ENCODE data around the gene HOXD12.

The HOXD12 gene

DNA sequence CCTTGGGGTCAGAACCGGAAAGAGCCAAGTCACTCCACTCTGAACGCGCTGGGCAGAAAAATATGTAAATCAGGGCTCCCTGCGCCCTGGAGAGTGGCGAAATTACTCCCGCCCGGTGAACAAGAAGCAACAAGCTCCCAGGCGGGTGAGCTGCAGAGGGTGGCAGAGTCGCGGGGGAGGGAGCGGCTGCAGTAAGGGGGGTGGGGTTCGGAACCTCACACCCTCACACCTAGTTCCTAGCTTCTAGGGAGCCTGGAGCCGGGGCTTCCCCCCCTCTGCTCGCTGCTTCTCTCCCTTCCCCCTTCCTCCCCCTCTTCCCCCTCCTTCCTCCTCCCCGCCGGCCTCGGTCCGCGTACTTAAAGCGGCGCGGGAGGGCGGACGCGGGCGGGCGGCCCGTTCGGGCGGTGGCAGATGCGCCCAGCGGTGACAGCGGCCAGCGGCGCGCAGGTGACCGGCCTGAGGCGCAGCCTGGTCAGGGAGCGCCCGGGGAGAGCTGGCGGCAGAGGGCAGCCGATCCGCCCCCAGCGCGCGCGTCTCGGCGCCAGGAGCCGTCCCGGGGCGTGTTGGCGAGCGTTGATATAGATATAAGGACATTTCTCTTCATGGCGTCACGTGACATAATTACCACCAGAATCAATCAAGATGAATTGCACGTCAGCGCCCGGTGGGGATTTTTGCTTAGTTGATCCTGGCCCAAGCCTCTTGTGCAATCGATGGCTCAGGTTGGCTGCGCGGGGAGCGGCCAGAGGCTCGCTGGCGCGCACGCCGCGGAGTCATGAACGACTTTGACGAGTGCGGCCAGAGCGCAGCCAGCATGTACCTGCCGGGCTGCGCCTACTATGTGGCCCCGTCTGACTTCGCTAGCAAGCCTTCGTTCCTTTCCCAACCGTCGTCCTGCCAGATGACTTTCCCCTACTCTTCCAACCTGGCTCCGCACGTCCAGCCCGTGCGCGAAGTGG lies 7.3 kb downstream of the HOXD12 start, which contains the start of gene HOXD11:
HOXD11 (plus strand) TSS at position 700 of the 959 bp plus-strand sequence; CDS start at position 776, 76 bp downstream.
- no peak for DNase-seq (ENCODE audit: low read depth)

DNA sequence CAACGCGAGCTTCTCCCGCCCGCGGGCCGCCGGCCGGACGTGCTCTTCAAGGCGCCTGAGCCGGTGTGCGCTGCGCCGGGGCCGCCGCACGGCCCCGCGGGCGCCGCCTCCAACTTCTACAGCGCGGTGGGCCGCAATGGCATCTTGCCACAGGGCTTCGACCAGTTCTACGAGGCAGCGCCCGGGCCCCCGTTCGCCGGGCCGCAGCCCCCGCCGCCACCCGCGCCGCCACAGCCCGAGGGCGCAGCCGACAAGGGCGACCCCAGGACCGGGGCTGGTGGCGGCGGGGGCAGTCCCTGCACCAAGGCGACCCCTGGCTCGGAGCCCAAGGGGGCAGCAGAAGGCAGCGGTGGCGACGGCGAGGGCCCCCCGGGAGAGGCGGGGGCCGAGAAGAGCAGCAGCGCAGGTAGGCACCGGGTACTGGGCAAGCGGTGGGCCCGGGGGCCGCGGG lies 8.2 kb downstream of the HOXD12 start:
- DNase-seq (ENCODE audit: low read depth) = no peak

DNA sequence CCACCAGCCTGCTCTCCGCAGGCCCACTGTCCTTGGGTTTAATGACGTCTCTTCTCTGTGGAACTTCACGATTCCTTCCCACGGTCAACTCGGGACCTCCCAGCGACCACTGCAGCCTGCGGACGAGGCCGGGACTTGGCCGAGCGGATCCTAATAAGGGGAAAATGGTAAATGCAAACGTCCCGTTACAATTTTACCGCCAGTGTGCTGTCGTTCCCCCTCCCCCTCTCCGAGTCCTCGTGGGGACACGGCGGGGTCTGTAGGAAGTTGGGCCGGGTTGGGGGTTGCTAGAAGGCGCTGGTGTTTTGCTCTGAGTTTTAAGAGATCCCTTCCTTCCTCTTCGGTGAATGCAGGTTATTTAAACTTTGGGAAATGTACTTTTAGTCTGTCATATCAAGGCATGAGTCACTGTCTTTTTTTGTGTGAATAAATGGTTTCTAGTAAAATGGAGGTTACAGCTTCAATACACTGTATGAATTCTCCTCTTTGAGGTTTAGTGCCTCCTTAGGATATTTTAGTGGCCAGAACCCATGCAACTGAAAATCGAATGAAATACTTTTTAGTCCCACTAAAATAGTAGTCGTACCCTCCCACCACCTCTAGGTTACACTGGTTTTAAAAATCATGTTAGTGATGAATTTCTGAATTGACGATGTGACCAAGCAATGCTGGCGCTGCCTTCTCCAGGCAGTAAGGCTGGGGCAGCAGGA lies 9.8 kb downstream of the HOXD12 start:
- DNase-seq (ENCODE audit: low read depth) = no peak

DNA sequence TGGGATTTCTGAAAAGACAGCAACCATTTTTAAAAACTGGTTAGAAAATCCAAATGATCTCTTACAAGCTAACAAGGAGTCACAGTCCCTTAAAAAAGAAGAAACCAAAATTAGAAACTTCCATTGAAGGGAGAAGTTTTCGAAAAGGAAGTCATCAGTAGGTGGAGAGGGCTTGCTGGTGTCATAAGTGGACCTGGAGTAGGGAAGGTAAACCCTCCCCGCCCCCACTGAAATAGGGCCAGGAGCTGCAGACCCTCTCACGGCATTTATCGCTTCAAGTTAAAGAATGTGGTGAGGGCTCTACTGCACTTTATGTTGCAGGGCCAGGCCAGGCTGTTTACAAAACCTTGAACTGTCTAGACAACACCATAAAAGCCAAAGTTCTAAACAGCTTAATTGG lies 10.4 kb downstream of the HOXD12 start:
- no peak for DNase-seq (ENCODE audit: low read depth)

DNA sequence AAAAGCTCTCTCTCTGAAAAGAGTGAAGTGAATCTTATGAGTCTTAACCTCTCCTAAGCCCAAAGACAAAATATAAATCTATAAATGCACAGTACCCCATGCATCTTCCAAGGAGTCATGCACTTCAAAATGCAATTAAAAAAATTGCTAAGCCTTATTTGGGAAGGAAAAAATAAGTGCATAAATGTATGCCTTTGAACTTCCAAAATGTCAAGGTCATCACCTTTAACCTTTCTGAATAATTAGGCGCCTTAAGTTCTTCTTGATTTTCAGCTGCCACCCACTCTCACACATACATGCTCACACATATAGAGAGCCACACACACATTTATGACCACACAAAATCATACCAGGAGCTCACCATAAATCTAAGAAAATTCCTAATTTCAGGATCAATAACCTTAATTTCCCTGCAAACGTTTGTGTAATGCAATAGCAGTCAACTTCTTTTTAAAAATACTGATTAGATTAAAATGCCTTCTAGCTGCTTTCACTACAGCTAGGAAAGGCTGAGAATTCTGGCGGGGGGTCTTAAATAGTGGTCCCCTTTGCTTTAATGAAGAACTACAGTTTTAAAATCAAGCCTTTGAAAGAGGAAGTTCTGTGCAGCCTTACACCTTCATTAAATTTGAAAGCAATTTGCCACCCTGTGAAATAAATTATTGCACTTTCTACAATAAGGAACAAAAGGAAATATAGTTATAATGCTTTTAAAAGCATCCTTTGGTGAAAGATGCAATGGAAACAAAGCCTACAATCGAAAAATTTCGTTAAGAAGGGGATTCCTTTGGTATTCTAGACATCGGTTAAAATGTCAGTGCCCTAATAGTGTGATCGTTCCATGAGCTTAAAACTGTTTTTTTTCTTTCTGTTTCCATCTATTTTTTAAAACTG lies 11.1 kb downstream of the HOXD12 start:
- no peak for DNase-seq (ENCODE audit: low read depth)

DNA sequence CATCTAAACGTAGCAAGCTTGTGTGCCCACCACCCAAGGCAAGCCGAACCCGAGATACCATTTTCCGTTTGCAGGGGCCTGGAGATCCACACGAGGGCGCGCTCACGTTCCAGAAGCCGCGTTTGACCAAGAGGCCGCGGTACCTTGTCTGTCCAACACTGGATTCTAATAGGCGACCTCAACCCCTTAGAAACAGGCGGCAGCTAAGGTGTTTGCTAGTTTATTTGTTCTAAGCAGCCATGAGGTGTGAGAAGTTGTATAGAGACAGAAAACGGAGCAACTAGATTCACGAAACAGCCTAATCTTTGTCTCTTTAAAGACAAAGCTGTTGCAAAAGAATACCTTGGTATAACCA lies 11.7 kb downstream of the HOXD12 start:
- no peak for DNase-seq (ENCODE audit: low read depth)

DNA sequence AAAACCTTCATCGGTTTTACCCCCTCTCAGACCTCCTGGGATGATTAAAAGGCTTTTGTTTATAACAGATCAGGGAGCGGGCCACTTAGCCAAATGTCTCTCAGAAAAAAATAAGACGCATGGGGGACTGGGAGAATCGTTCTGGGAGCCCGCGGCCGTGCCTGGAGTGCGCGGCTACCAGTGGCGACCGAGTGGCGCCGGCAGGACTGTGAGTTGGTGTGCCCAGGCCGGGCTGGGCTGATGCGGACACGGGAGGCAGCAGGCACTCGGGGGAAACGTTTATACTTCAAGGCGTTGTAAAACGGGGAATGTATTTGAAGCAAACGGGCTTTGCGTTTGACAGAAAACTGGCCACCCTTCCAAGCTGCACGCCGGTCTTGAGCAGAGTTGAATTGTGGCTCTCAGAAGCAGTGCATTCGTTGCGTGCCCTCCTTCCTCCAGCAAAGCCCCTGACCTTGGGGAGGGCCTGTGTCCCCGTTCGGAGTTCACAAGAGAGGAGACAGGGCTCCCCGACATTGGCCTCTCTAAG lies 12.3 kb downstream of the HOXD12 start:
- no peak for DNase-seq (ENCODE audit: low read depth)

DNA sequence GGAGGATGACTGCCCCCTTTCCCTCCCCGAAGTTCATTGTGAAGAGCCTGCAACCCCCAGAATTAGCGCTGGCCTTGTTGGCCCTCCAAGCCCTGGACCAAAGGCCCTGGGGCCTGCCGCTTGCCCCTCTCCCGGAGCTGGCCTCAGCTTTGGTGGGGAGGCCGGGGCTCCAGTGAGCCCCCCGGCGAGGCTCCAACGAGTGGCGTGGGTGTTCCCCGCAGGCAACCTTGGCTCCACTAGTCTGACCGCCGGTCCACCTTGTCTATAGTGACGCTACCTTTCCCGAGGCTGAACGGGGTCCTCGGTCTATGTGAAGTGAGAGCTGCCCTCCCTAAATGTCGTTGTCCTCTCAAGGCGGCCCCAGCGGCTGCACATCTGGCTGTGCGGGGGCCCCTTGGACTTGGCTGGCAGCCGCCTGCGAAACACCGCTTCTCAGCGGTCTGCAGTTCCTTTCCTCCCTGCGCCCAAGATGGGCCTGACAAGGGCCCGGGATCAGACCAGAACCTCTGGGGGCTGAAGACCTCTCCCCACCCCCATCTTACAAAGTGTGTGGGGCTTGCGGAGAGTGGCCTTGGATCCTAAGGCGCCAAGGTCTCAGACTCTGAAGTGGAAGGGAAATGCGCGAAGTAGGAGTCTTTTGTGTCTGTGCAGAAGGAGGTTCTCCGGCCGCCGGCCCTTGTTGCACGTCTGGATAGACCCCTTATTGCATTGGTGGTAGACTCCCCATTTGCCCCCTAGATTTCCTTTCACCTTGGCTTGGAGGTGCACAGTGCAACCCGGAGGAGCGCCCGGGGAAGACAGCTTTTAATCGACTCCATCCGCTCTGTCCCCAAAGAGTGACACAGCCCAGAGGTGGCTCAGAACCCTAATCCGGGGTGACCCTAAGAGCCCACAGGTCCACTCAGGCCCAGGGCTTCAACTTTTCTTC lies 13.0 kb downstream of the HOXD12 start:
- DNase-seq (ENCODE audit: low read depth) = no peak

DNA sequence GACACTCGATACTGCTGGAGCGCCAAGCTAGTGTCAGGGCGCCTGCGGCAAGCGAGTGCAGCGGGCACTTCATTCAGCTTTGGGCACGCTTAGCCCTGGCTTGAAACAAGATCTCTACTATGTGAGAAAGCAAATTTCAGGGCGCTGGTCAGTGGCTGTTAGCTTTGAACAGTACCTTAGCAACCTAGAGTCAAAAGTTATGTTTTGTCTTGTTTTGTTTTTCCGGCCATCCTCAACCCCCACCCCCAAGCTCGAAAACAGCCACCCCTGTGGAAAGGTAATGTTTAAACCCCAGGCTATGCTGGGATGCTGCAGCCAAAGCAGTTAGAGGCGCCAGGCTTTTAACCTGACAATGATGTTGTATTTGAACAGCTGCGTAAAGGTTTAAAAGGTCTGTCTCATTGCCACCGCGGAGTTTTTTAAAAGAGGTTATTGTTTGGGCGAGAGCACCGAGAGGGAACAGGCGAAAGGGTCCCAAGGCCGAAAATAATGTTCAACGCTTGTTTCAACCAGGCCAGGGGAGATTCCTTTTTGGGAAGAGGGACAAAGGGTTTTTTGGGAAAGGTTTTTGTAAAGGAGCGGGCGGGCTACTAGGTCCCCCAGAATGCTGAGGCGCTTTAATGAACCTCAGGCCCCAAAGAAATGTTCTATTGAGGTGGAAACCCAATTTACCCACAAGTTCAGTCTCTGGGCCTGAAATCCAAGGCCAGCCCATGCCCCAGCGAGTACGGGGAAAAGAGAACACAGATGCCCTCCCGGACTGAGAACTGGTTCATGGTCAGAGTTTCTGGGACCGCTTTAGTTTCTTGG lies 14.7 kb downstream of the HOXD12 start:
- no peak for DNase-seq (ENCODE audit: low read depth)

DNA sequence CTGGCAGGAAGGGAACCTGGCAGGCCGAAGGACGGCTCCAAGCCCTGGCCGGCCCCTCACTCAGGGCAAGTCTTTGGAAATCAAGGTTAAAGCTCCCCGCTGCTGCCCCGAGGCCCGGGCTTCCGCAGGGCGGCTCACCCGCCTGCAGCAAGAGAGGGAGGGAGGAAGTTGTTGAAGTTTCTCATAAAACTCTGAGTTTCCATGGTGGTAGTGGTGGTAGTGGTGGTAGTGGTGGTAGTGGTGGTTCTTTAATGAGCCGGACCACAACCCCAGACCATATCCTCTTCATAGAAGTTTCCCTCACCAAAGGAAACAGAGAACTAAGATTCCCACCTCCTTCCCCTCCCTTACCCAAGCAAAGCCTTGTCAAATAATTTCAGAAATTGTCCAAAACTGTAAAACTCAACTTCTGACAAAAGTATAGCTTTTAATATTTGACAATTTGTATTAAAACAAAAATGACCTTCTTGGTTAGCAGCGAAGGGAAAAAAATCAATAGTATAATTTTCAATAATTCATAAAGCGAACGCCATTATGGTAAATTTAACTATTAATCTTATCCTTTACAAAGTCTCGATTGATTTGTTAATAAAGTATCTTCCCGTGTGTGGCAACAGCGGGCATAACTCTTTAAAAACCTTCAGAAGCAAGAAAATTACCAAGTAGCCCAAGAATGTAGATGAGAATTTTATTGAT lies 15.5 kb downstream of the HOXD12 start:
- no peak for DNase-seq (ENCODE audit: low read depth)

DNA sequence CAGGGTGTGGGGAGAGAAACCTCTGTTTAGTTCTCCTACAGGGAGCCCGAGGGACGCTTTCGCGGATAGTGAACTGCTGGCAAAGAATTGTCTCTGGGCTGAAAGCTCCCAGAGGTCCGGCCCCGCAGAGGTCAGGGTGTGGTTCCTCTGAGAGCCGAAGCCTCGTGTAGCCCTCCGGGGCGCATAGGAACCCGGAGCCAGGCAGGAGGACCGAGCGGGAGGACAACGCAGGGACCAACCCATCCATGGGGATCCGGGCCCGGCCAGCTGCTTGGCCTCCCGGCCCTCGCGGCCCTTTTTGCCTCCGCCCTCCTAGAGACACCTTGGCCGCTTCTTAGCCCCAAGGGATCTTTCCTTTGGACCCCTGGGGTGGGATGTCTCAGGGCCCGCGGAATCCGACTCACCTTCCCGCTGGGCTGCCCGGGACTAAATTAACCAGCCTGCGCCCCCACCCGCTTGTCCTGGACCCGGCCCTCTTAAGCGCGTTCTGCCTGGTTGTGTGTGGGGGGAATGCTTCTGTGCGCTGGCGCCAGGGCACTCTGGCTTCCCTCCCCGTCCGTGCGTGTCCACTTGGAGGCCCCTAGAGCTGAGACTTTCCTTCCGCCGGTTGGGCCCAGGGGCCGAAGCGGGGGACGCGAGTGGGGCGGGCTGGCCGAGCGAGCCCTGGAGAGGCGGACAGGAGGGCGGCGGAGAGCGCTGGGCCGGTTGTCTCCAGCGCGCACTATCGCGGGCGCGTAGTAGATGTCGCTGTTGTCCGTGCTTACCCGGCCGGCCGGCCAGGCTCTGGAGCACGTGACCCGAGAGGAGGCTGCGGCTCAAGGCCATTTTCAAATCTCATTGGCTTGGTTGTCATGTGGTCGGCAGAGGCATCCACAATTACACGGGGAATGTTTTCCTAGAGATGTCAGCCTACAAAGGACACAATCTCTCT lies 16.6 kb downstream of the HOXD12 start, which contains the start of gene HOXD10:
HOXD10 (plus strand) TSS at position 896 of the 931 bp plus-strand sequence. CDS start 56 bp downstream, outside the sequence.
- DNase-seq (ENCODE audit: low read depth) = peak; percentile 72

DNA sequence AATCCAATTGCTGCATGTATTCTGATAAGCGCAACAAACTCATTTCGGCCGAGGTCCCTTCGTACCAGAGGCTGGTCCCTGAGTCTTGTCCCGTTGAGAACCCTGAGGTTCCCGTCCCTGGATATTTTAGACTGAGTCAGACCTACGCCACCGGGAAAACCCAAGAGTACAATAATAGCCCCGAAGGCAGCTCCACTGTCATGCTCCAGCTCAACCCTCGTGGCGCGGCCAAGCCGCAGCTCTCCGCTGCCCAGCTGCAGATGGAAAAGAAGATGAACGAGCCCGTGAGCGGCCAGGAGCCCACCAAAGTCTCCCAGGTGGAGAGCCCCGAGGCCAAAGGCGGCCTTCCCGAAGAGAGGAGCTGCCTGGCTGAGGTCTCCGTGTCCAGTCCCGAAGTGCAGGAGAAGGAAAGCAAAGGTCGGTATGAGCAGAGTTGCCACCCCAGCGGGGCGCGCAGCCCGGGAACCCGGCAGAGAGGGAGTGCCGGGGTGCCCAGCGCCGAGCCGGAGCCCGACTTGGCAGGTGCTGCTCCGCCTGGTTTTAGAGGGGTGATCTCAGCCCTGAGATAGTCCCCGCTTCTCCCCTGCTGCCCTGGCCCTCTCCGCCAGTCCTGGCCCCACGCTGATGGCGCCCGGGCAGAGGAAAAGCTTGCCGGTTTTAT lies 17.7 kb downstream of the HOXD12 start:
- no peak for DNase-seq (ENCODE audit: low read depth)

DNA sequence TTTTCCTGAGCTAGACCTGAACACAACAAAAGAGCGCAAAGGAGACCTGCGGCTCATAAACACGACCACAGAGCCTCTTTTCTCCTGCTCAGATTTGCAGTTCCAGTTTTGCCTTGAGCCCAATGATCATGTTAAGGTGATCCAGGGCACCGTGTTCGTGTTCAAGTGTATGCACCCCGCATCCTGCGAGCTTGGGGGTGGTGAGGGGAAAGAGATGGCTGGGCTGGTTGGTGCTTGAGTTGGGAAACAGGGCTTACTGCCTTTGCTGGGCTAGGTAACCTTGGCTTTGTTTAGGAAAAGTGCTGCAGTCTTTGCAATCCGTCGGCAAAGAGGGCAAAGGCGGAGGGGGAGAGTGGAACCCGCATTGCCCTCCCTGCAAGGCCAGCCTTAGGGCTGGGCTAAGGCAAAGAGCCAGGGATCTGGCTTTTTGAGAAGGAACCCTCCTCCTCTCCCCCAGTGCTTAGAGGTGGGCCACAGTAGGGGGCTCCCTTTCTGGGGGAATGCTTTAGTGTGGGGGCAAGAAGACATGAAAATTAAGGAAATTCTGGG lies 18.3 kb downstream of the HOXD12 start:
- DNase-seq (ENCODE audit: low read depth) = no peak

DNA sequence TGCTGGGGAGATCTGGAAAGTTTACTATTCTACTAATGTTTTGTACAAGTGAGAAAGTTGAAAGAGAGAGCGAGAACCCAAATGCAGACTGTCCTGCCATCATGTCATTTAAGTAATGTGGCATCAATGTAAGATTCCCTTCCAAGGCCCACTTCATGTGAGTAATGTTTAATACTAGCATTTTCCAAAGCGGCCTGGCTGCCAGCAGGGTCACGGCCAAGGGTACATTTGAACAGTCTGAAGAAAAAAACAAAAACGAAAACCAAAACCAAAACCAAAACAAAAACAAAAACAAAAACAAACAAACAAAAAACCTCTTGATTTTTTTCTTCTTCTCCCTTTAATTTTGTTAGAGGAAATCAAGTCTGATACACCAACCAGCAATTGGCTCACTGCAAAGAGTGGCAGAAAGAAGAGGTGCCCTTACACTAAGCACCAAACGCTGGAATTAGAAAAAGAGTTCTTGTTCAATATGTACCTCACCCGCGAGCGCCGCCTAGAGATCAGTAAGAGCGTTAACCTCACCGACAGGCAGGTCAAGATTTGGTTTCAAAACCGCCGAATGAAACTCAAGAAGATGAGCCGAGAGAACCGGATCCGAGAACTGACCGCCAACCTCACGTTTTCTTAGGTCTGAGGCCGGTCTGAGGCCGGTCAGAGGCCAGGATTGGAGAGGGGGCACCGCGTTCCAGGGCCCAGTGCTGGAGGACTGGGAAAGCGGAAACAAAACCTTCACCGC lies 19.2 kb downstream of the HOXD12 start:
- DNase-seq (ENCODE audit: low read depth) = no peak

DNA sequence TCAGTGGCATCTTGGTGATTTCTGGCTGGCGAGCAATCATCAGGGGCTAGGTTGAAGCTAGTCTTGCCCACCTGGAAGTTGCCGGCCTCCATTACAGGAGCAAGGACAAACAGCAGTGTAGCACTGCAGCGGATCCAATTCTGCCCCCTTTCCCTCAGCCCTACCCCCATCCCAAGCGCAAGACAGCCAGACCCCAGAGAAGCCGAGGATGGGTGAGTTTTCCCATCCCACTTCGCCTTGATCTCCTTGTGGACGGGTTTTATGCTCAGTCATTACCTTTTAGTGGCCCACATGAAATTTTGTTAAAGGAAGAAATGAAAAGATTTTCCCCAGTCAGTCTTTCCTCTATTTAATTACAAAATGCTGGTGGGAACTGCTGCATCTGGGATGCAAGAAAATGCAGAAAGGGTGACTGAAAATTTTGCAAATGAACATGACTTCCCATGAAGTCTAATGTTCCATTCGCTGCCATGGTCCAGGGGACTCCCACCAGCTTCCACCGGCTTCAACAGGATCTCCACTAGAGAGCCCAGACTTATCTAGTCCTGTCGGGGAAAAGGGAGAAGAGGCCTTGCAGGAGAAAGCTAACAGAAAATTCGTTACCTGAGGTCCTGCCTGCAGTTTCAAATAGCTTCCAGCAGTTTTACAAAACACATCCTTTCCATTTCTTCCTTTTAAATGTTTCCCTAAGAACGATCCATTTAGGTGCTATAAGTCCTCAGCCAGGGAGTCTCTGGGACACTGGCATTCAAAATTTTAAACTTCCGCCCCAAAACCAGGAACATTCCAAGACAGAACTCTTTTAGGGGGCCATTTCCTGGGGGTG lies 21.0 kb downstream of the HOXD12 start:
- DNase-seq (ENCODE audit: low read depth) = no peak

Measured in stromal cell of bone marrow (primary cell).